SU-DHL-6 (cell line): ENCODE measurements around the gene FKBP1A.

ENCODE experiments used
- H2AFZ ChIP-seq: fragments of 200-600 bp; sonication (generic); 2 replicates; pipeline ENCODE4 v1.6.1; 2014; ENCODE audit warnings: low read depth, mild to moderate bottlenecking, moderate library complexity, mixed read lengths, antibody characterized with exemption, low read length; ENCODE audit not compliant: severe bottlenecking
- H3F3A ChIP-seq: fragments of 200-600 bp; shearing (Covaris generic); 2 replicates; pipeline ENCODE4 v1.6.0; 2016; ENCODE audit warnings: antibody characterized with exemption, mild to moderate bottlenecking; ENCODE audit not compliant: insufficient read depth
- H3K27ac ChIP-seq: fragments of 200-600 bp; sonication (generic); 2 replicates; pipeline ENCODE4 v1.5.1; 2016; ENCODE audit warnings: low read depth, mild to moderate bottlenecking, low read length, moderate library complexity, mixed read lengths
- H3K27me3 ChIP-seq: fragments of 200-600 bp; sonication (generic), shearing (Covaris generic); 2 replicates; pipeline ENCODE4 v1.6.0; 2014; ENCODE audit warnings: mild to moderate bottlenecking, low read length
- H3K36me3 ChIP-seq: fragments of 200-600 bp; sonication (generic); 2 replicates; pipeline ENCODE4 v1.6.1; 2014; ENCODE audit warnings: mild to moderate bottlenecking, low read length, mixed read lengths
- H3K4me2 ChIP-seq: fragments of 300-600, 200-600 bp; shearing (Covaris generic), sonication (generic); 2 replicates; pipeline ENCODE4 v1.6.0; 2014; ENCODE audit warnings: low read length, low read depth, mild to moderate bottlenecking; ENCODE audit not compliant: poor library complexity, severe bottlenecking
- H3K4me3 ChIP-seq: fragments of 200-600 bp; sonication (generic); 2 replicates; pipeline ENCODE4 v1.5.1; 2014; ENCODE audit warnings: antibody characterized with exemption, low read length, mild to moderate bottlenecking, mixed read lengths; ENCODE audit not compliant: insufficient read depth, poor library complexity, severe bottlenecking
- H3K79me2 ChIP-seq: fragments of 200-600 bp; sonication (generic); 2 replicates; pipeline ENCODE4 v1.6.1; 2014; ENCODE audit warnings: mild to moderate bottlenecking, low read length, moderate library complexity; ENCODE audit not compliant: insufficient read depth
- H3K9ac ChIP-seq: fragments of 200-600 bp; sonication (generic); 2 replicates; pipeline ENCODE4 v1.7.0; 2014; ENCODE audit warnings: mild to moderate bottlenecking, low read length
- H3K9me2 ChIP-seq: fragments of 200-600 bp; sonication (generic); replicated peaks from 2 replicates; pipeline ENCODE4 v1.6.1; 2014; ENCODE audit warnings: low read length; ENCODE audit not compliant: insufficient read depth
- H3K9me3 ChIP-seq: fragments of 200-600 bp; sonication (generic); 2 replicates; pipeline ENCODE4 v1.6.1; 2014; ENCODE audit warnings: low read length, mixed read lengths; ENCODE audit not compliant: insufficient read depth
- H4K20me1 ChIP-seq: fragments of 200-600 bp; sonication (generic); 2 replicates; pipeline ENCODE4 v1.6.1; 2014; ENCODE audit warnings: low read depth, mild to moderate bottlenecking, antibody characterized with exemption, low read length, moderate library complexity, mixed read lengths
- CTCF ChIP-seq: fragments of 200-600 bp; sonication (generic); IDR thresholded peaks from one replicate; pipeline ENCODE4 v1.5.1; 2017; ENCODE audit warnings: antibody characterized with exemption, mild to moderate bottlenecking, low read length, moderate library complexity; ENCODE audit not compliant: insufficient read depth, poor library complexity, severe bottlenecking
- EZH2phosphoT487 ChIP-seq: fragments of 200-600 bp; sonication (generic), shearing (Covaris generic); conservative IDR thresholded peaks from 2 replicates; pipeline ENCODE4 v1.6.1; 2018; ENCODE audit warnings: mild to moderate bottlenecking, antibody characterized with exemption, low read length, moderate library complexity, mixed read lengths

FKBP1A gene

DNA sequence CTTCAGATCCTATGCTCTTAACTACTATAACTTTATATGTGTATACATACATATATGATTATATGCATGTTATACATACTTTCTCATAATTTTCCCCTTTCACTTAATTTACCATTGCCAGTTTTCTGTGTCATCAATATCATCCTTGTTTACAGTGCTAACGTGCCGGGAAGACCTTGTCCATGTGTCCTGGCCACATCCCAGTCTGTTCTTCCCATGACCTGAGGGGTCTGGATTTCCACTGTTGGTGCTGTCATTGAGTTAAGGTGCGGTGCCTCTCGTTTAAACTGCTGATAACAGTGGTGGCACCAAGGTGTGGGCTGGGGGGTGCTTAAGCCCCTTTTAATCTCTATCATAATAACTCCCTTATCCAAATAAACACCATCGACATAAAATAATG lies 55.4 kb downstream of the FKBP1A start:
- no peaks in the 10 kb centered on the region for H3K9me3 ChIP-seq
- no peaks in the 10 kb centered on the region for H3K27me3 ChIP-seq
- H4K20me1 ChIP-seq = no peaks in the 10 kb centered on the region
- no peaks in the 10 kb centered on the region for H3K36me3 ChIP-seq
- peaks cover 3% of the 10 kb centered on the region; the same call in 1 of the 2 replicates for H3K79me2 ChIP-seq
- H3K27ac ChIP-seq = no peak overlapping the region
- no peak overlapping the region for H2AFZ ChIP-seq
- no peak overlapping the region for H3K9ac ChIP-seq
- no peaks in the 10 kb centered on the region for H3K9me2 ChIP-seq
- TF ChIP-seq CTCF (no peak), EZH2phosphoT487 (no peak)
- H3F3A ChIP-seq = no peaks in the 10 kb centered on the region
- no peak overlapping the region for H3K4me2 ChIP-seq
- H3K4me3 ChIP-seq = no peak overlapping the region

GRCh38 chr20:1336699-1337367 lies 56.0 kb downstream of the FKBP1A start:
- no peaks in the 10 kb centered on the region for H3K9me3 ChIP-seq
- H3K27me3 ChIP-seq = no peaks in the 10 kb centered on the region
- H3K79me2 ChIP-seq = peaks cover 6% of the 10 kb centered on the region
- H3K4me2 ChIP-seq = no peak overlapping the region
- no peak overlapping the region for H3K27ac ChIP-seq
- H3K9ac ChIP-seq = no peak overlapping the region
- H3K36me3 ChIP-seq = no peaks in the 10 kb centered on the region
- H3K9me2 ChIP-seq = no peaks in the 10 kb centered on the region
- TF ChIP-seq CTCF (no peak), EZH2phosphoT487 (no peak)
- H2AFZ ChIP-seq = no peak overlapping the region
- no peaks in the 10 kb centered on the region for H4K20me1 ChIP-seq
- H3F3A ChIP-seq = no peaks in the 10 kb centered on the region
- H3K4me3 ChIP-seq = no peak overlapping the region

GRCh38 chr20:1335961-1336698 lies 56.7 kb downstream of the FKBP1A start:
- H3K9me2 ChIP-seq = no peaks in the 10 kb centered on the region
- no peaks in the 10 kb centered on the region for H3K27me3 ChIP-seq
- no peak for TF ChIP-seq CTCF
- TF ChIP-seq EZH2phosphoT487 = no peak
- H2AFZ ChIP-seq = no peak overlapping the region
- no peaks in the 10 kb centered on the region for H3F3A ChIP-seq
- H3K4me2 ChIP-seq = no peak overlapping the region
- H4K20me1 ChIP-seq = no peaks in the 10 kb centered on the region
- no peaks in the 10 kb centered on the region for H3K36me3 ChIP-seq
- no peaks in the 10 kb centered on the region for H3K9me3 ChIP-seq
- peaks cover 10% of the 10 kb centered on the region for H3K79me2 ChIP-seq
- H3K4me3 ChIP-seq = no peak overlapping the region
- no peak overlapping the region for H3K27ac ChIP-seq
- no peak overlapping the region for H3K9ac ChIP-seq
